ENCODE measurements around the gene ADK.

GRCh38 chr10:74194999-74195398 is 44.0 kb downstream of the ADK start:
- TF ChIP-seq POLR2A (IDR thresholded peaks at IDR 0.05) (no peak), CTCF (IDR thresholded peaks at IDR 0.05) (no peak)

Measured in gastroesophageal sphincter (tissue), 3 donors.